Astrocyte (in vitro differentiated cells and primary cell): ENCODE results near the gene KIRREL3. TPM values are rescaled to one million over a fixed set of nuclear protein-coding genes. Genes with fewer than 3 reads are reported as not detected.

ENCODE experiments used
- DNase-seq: peaks from one replicate; pipeline ENCODE4 v3.0.0-alpha.2; 2010; ENCODE audit warnings: low read depth
- FAIRE-seq: peaks from 2 replicates; lab custom pipeline; 2011; peaks lifted over from hg19 to GRCh38; lab: Jason Lieb, UNC
- H2AFZ ChIP-seq: 2 replicates; pipeline ENCODE4 v1.6.0; 2012; ENCODE audit warnings: low read depth, low read length, inconsistent platforms
- H3K27ac ChIP-seq: 2 replicates; pipeline ENCODE4 v1.5.1; 2011; ENCODE audit warnings: low read depth, low read length, inconsistent platforms
- H3K27me3 ChIP-seq: 2 replicates; pipeline ENCODE4 v1.6.0; 2011; ENCODE audit warnings: low read length, inconsistent platforms; ENCODE audit not compliant: insufficient read depth
- H3K36me3 ChIP-seq: 2 replicates; pipeline ENCODE4 v1.5.1; 2011; ENCODE audit warnings: low read length, inconsistent platforms; ENCODE audit not compliant: insufficient read depth
- H3K4me1 ChIP-seq: 2 replicates; pipeline ENCODE4 v1.5.1; 2011; ENCODE audit warnings: low read length, inconsistent platforms; ENCODE audit not compliant: insufficient read depth
- H3K4me2 ChIP-seq: 2 replicates; pipeline ENCODE4 v1.6.0; 2012; ENCODE audit warnings: low read length, inconsistent platforms
- H3K4me3 ChIP-seq: 2 replicates; pipeline ENCODE4 v1.5.1; 2011; ENCODE audit warnings: low read depth, mild to moderate bottlenecking, low read length, inconsistent platforms; ENCODE audit not compliant: insufficient read depth
- H3K79me2 ChIP-seq: 2 replicates; pipeline ENCODE4 v1.6.0; 2012; ENCODE audit warnings: mild to moderate bottlenecking, low read length, inconsistent platforms; ENCODE audit not compliant: insufficient read depth
- H3K9ac ChIP-seq: 2 replicates; pipeline ENCODE4 v1.6.0; 2012; ENCODE audit warnings: mild to moderate bottlenecking, low read length, inconsistent platforms
- H3K9me3 ChIP-seq: 2 replicates; pipeline ENCODE4 v1.5.1; 2012; ENCODE audit warnings: low read depth, mild to moderate bottlenecking, low read length, inconsistent platforms; ENCODE audit not compliant: insufficient read depth
- H4K20me1 ChIP-seq: 2 replicates; pipeline ENCODE4 v1.6.0; 2012; ENCODE audit warnings: low read length, inconsistent platforms; ENCODE audit not compliant: insufficient read depth
- H3K27ac Mint-ChIP-seq: one replicate; pipeline ENCODE4 v1.8.0; 2021; ENCODE audit warnings: mild to moderate bottlenecking, mixed read lengths; ENCODE audit not compliant: unreplicated experiment
- H3K27me3 Mint-ChIP-seq: one replicate; pipeline ENCODE4 v1.8.0; 2021; ENCODE audit warnings: low read depth, mixed read lengths; ENCODE audit not compliant: unreplicated experiment
- H3K36me3 Mint-ChIP-seq: one replicate; pipeline ENCODE4 v1.8.0; 2021; ENCODE audit warnings: low read depth, mixed read lengths; ENCODE audit not compliant: unreplicated experiment
- H3K4me1 Mint-ChIP-seq: one replicate; pipeline ENCODE4 v1.8.0; 2021; ENCODE audit warnings: low read depth, mixed read lengths; ENCODE audit not compliant: unreplicated experiment
- H3K4me3 Mint-ChIP-seq: one replicate; pipeline ENCODE4 v1.8.0; 2021; ENCODE audit warnings: mild to moderate bottlenecking, moderate library complexity, mixed read lengths; ENCODE audit not compliant: unreplicated experiment
- H3K9me3 Mint-ChIP-seq: one replicate; pipeline ENCODE4 v1.8.0; 2021; ENCODE audit warnings: mild to moderate bottlenecking, mixed read lengths; ENCODE audit not compliant: unreplicated experiment
- CTCF ChIP-seq: IDR thresholded peaks from 2 replicates; pipeline ENCODE4 v1.5.1; 2011; ENCODE audit warnings: low read depth, mild to moderate bottlenecking, inconsistent platforms, low read length, moderate library complexity; ENCODE audit not compliant: insufficient read depth
- EZH2 ChIP-seq: IDR thresholded peaks from 2 replicates; pipeline ENCODE4 v1.6.1; 2012; ENCODE audit warnings: mild to moderate bottlenecking, low read length, inconsistent platforms; ENCODE audit not compliant: insufficient read depth
- total RNA-seq: library from RNA; stranded (reverse); gene quantifications from 2 replicates; pipeline ENCODE4 v1.2.1, GENCODE V29; 2021

The KIRREL3 gene
- total RNA-seq, 1 donor from 2014 or later, result 0.91 TPM

GRCh38 chr11:126466236-126467045 is 534.1 kb downstream of the KIRREL3 start:
- DNase-seq, result no peak
- H3K4me3 ChIP-seq, result no peak overlapping the region
- H3K27ac Mint-ChIP-seq, result no peak overlapping the region
- no peak overlapping the region for H2AFZ ChIP-seq
- H3K4me2 ChIP-seq, result no peak overlapping the region
- FAIRE-seq, result no peak
- peaks cover 2% of the 10 kb centered on the region for H3K9me3 ChIP-seq
- peaks cover 5% of the 10 kb centered on the region for H3K9me3 Mint-ChIP-seq
- no peak overlapping the region for H3K4me3 Mint-ChIP-seq
- H4K20me1 ChIP-seq, result no peaks in the 10 kb centered on the region
- H3K4me1 Mint-ChIP-seq, result no peaks in the 10 kb centered on the region
- TF ChIP-seq EZH2, result no peak
- no peak for TF ChIP-seq CTCF
- no peaks in the 10 kb centered on the region for H3K79me2 ChIP-seq
- H3K36me3 Mint-ChIP-seq, result no peaks in the 10 kb centered on the region
- H3K27me3 ChIP-seq, result peaks cover 11% of the 10 kb centered on the region
- H3K27ac ChIP-seq, result no peak overlapping the region
- no peak overlapping the region for H3K9ac ChIP-seq
- no peaks in the 10 kb centered on the region for H3K36me3 ChIP-seq
- H3K4me1 ChIP-seq, result no peaks in the 10 kb centered on the region
- peaks cover 37% of the 10 kb centered on the region for H3K27me3 Mint-ChIP-seq

- no peak for FAIRE-seq
- no peak overlapping the region for H3K4me2 ChIP-seq
Observed at GRCh38 chr11:126465573-126466188, 534.9 kb downstream of the KIRREL3 start.

More at GRCh38 chr11:126465573-126466188, 534.9 kb downstream of the KIRREL3 start:
- Mint-ChIP-seq H3K27me3 (peaks cover 38% of the 10 kb centered on the region), H3K4me3 (no peak overlapping the region), H3K4me1 (no peaks in the 10 kb centered on the region), H3K9me3 (peaks cover 5% of the 10 kb centered on the region), H3K27ac (no peak overlapping the region), H3K36me3 (no peaks in the 10 kb centered on the region)
- no peak overlapping the region for H3K4me3 ChIP-seq
- H2AFZ ChIP-seq, result no peak overlapping the region
- peaks cover 11% of the 10 kb centered on the region for H3K27me3 ChIP-seq
- H3K36me3 ChIP-seq, result no peaks in the 10 kb centered on the region
- DNase-seq, result no peak
- no peak overlapping the region for H3K27ac ChIP-seq
- H3K79me2 ChIP-seq, result no peaks in the 10 kb centered on the region
- H4K20me1 ChIP-seq, result no peaks in the 10 kb centered on the region
- no peak overlapping the region for H3K9ac ChIP-seq
- H3K4me1 ChIP-seq, result no peaks in the 10 kb centered on the region
- peaks cover 2% of the 10 kb centered on the region for H3K9me3 ChIP-seq
- TF ChIP-seq CTCF (no peak), EZH2 (no peak)
